DND-41 (cell line): ENCODE data around the gene GALNT18.

ENCODE experiments used
- CTCF ChIP-seq: IDR thresholded peaks from 2 replicates; pipeline ENCODE4 v1.5.1; 2012; ENCODE audit warnings: borderline replicate concordance, low read length, moderate library complexity, mild to moderate bottlenecking; ENCODE audit not compliant: poor library complexity, severe bottlenecking; ENCODE audit errors: extremely low read depth
- EZH2 ChIP-seq: IDR thresholded peaks from 3 replicates; pipeline ENCODE4 v1.6.1; 2012; ENCODE audit warnings: borderline replicate concordance, low read depth, mild to moderate bottlenecking, moderate library complexity, low read length, inconsistent platforms; ENCODE audit not compliant: severe bottlenecking

- TF ChIP-seq CTCF = no peak
- TF ChIP-seq EZH2 = no peak
These were observed 154.5 kb downstream of the GALNT18 start for GRCh38 chr11:11467312-11467711.
